HepG2 (cell line): Measurements from ENCODE around the gene TPRKB. TPM values are rescaled to one million over a fixed set of nuclear protein-coding genes. Genes with fewer than 3 reads are reported as not detected.
A peak's percentile ranks its signal among the peaks of the same experiment; 100 is the strongest.

Source experiments
- CCDC6 ChIP-seq: sonication (generic); formaldehyde crosslinking; IDR thresholded peaks from 2 replicates; pipeline ENCODE4 v1.8.1; 2022; ENCODE audit warnings: mild to moderate bottlenecking, missing genetic modification reagents, moderate library complexity
- CEBPG ChIP-seq: IDR thresholded peaks from 2 replicates; pipeline ENCODE4 v1.6.1; 2016
- ERF ChIP-seq: IDR thresholded peaks from 2 replicates; pipeline ENCODE4 v1.6.1; 2018; ENCODE audit warnings: missing biosample characterization, missing genetic modification reagents
- IRF2 ChIP-seq: IDR thresholded peaks from 2 replicates; pipeline ENCODE4 v1.6.1; 2018; ENCODE audit warnings: missing genetic modification reagents, missing compliant biosample characterization
- MXD1 ChIP-seq: sonication (generic); formaldehyde crosslinking; IDR thresholded peaks from 2 replicates; pipeline ENCODE4 v1.4.0; 2020; ENCODE audit warnings: mild to moderate bottlenecking, missing genetic modification reagents
- NR1H2 ChIP-seq: sonication (generic); formaldehyde crosslinking; IDR thresholded peaks from 2 replicates; pipeline ENCODE4 v1.8.1; 2022; ENCODE audit warnings: low read depth, missing genetic modification reagents, borderline replicate concordance
- PRDM4 ChIP-seq: sonication (generic); formaldehyde crosslinking; IDR thresholded peaks from 2 replicates; pipeline ENCODE4 v1.9.0; 2021; ENCODE audit warnings: missing genetic modification reagents, borderline replicate concordance
- PTBP1 ChIP-seq: fragments of 200-400 bp; formaldehyde crosslinking; IDR thresholded peaks from 2 replicates; pipeline ENCODE4 v1.6.1; 2018; ENCODE audit warnings: low read length, low read depth; ENCODE audit not compliant: poor library complexity, severe bottlenecking
- REXO4 ChIP-seq: sonication (generic); formaldehyde crosslinking; IDR thresholded peaks from 2 replicates; pipeline ENCODE4 v1.8.0; 2022; ENCODE audit warnings: missing genetic modification reagents, mild to moderate bottlenecking, borderline replicate concordance
- SKI ChIP-seq: fragments of 450-650 bp; IDR thresholded peaks from one replicate; pipeline ENCODE4 v1.6.1; 2018; ENCODE audit warnings: mild to moderate bottlenecking; ENCODE audit not compliant: partially characterized antibody
- SP140L ChIP-seq: sonication (generic); formaldehyde crosslinking; IDR thresholded peaks from 2 replicates; pipeline ENCODE4 v1.4.0; 2020; ENCODE audit warnings: missing genetic modification reagents, borderline replicate concordance
- THAP9 ChIP-seq: sonication (generic); formaldehyde crosslinking; IDR thresholded peaks from 2 replicates; pipeline ENCODE4; 2020; ENCODE audit warnings: missing genetic modification reagents, mild to moderate bottlenecking, borderline replicate concordance
- ZNF432 ChIP-seq: sonication (generic); formaldehyde crosslinking; IDR thresholded peaks from 2 replicates; pipeline ENCODE4 v1.5.0; 2020; ENCODE audit warnings: missing genetic modification reagents, mild to moderate bottlenecking, borderline replicate concordance
- ZNF644 ChIP-seq: IDR thresholded peaks from 2 replicates; pipeline ENCODE4 v1.6.1; 2016; ENCODE audit warnings: low read depth
- polyA plus RNA-seq, 8 experiments: library from polyadenylated mRNA; depleted of rRNA in 3 of 8; stranded (reverse) in 7 of 8; unstranded in 1 of 8; fragments of >200 nt; fragmentation: Illumina TruSeq in 4 of 8; extraction: Trizol in 4 of 8; gene quantifications; 2 replicates each; pipeline versions ENCODE4 v1.2.1 to v1.2.3, GENCODE V29; 2011 to 2016; ENCODE audit warnings: low read depth in 4 of 8, missing spikeins in 1 of 8, mixed read lengths in 1 of 8; ENCODE audit not compliant: insufficient read depth in 1 of 8
- total RNA-seq, 5 experiments: library from RNA; depleted of rRNA; stranded (reverse); fragments of >200 nt; fragmentation: Illumina TruSeq; extraction: Trizol; gene quantifications; 2 replicates each; pipeline ENCODE4 v1.2.3, GENCODE V29; 2016; ENCODE audit warnings: low read depth in 1 of 5
- TF ChIP-seq, protein P1 (sequence below): IDR thresholded peaks from 2 replicates; pipeline ENCODE4 v1.6.1; 2016; ENCODE audit warnings: mild to moderate bottlenecking, missing biosample characterization, missing genetic modification reagents
- TF ChIP-seq, protein P2 (sequence below): sonication (generic); formaldehyde crosslinking; IDR thresholded peaks from 2 replicates; pipeline ENCODE4 v1.8.0; 2022; ENCODE audit warnings: mild to moderate bottlenecking, missing genetic modification reagents, borderline replicate concordance
- TF ChIP-seq, protein P3 (sequence below): sonication (generic); formaldehyde crosslinking; IDR thresholded peaks from 2 replicates; pipeline ENCODE4 v1.4.0; 2020; ENCODE audit warnings: mild to moderate bottlenecking, missing genetic modification reagents

The TPRKB gene
- total and polyA plus RNA-seq, 2 of the 13 experiments (the other 11 are each of a cell fraction or from before 2014, with no cell fraction given): 32.0 to 58.0 TPM

DNA sequence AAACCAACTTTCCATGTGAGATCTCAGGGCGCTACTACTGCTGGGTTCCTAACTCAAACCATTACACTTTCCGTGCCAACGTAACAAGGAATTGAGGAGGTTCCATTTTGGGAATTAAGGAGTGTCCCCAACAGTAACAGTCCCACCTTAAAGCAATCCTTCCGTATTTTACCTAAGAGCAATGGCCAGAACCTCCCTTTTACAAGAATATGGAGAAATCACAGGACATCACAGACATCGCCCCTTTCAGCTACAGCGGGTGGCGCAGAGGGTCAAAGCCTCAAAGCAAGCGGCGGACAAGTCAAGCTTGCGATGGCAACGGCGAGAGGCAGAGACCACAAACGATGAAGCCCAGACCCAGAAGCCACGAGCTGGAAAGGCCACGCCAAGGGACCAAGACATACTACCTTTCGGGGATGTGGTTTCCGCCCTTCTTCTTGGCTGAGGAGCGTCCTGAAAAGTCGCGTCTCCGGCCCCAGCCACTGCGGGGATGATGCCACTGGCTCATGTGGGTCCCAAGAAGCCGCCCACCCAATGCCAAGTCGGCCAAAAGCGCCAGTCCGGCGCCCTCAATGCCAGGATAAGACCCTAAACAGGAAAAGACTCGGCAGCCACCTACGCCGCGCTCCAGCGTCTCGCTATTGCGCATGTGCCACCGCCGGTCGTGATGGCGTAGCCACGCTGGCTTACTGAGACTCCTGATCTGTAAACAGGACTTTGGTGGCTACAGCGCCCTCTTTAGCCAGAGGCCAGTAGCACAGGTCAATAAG, 42.5 kb upstream of the TPRKB start, which contains the start of gene DUSP11 (continued):
- TF ChIP-seq ZNF644 (peak; percentile 72), SP140L (CRISPR knock-in tag) (no peak), CCDC6 (no peak; the same call in 1 of the 2 replicates), NR1H2 (no peak), REXO4 (no peak), SKI (peak; percentile 46), ERF (CRISPR knock-in tag) (peak; percentile 89), PRDM4 (no peak), CEBPG (peak; percentile 61), PTBP1 (no peak), MXD1 (CRISPR knock-in tag) (peak; percentile 25; the same call in 1 of the 2 replicates), THAP9 (CRISPR knock-in tag) (peak; percentile 91; the same call in 1 of the 2 replicates), IRF2 (CRISPR knock-in tag) (peak; percentile 80; the same call in 1 of the 2 replicates), ZNF432 (CRISPR knock-in tag) (no peak)
- TF ChIP-seq, protein P1, sequence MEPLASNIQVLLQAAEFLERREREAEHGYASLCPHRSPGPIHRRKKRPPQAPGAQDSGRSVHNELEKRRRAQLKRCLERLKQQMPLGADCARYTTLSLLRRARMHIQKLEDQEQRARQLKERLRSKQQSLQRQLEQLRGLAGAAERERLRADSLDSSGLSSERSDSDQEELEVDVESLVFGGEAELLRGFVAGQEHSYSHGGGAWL (CRISPR knock-in tag): peak; percentile 88
- TF ChIP-seq, protein P2, sequence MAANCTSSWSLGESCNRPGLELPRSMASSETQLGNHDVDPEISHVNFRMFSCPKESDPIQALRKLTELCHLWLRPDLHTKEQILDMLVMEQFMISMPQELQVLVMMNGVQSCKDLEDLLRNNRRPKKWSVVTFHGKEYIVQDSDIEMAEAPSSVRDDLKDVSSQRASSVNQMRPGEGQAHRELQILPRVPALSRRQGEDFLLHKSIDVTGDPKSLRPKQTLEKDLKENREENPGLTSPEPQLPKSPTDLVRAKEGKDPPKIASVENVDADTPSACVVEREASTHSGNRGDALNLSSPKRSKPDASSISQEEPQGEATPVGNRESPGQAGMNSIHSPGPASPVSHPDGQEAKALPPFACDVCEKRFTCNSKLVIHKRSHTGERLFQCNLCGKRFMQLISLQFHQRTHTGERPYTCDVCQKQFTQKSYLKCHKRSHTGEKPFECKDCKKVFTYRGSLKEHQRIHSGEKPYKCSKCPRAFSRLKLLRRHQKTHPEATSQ (CRISPR knock-in tag): peak; percentile 51; the same call in 1 of the 2 replicates
- TF ChIP-seq, protein P3, sequence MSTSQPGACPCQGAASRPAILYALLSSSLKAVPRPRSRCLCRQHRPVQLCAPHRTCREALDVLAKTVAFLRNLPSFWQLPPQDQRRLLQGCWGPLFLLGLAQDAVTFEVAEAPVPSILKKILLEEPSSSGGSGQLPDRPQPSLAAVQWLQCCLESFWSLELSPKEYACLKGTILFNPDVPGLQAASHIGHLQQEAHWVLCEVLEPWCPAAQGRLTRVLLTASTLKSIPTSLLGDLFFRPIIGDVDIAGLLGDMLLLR: no peak; the same call in 1 of the 2 replicates
